Left cardiac atrium (tissue), 4 donors: Measurements from ENCODE around the gene IRF4. TPM values are rescaled to one million over a fixed set of nuclear protein-coding genes. Genes with fewer than 3 reads are reported as not detected.
A peak's percentile ranks its signal among the peaks of the same experiment; 100 is the strongest.

Source experiments
- ATAC-seq, 2 donors: fragments of 200-7000 bp; cut with Tn5 transposase; one replicate each; pipeline ENCODE4 v1.9.1; 2020; ENCODE audit warnings: mild to moderate bottlenecking in 2 of 2, moderate library complexity in 2 of 2
- DNase-seq: peaks from one replicate; pipeline ENCODE4 v3.0.0-alpha.2; 2020
- intact Hi-C, 2 donors: fragments of 100-400 bp; cut with DNase I; formaldehyde crosslinking; loops; one replicate each; pipeline versions ENCODE4 v1.14.1 to v1.15.1; 2022 to 2023
- total RNA-seq, 2 donors: library from RNA; stranded (reverse); fragmentation: NEBNext Ultra II Directional; extraction: Animal tissue kit (Norgen Biotek cat#: 25700); gene quantifications; one replicate each; pipeline ENCODE4 v1.2.1, GENCODE V29; 2021
- donor health status: DM: no; HTN: yes; CAD: no.
- donor health status: DM: no; HTN: yes; CAD: no; lungs with severe emphysema.
- donor health status: DM: yes; HTN: yes; CAD: no.
- donor health status: Dilated cardiomyopathy.

The IRF4 gene
- total RNA-seq, 2 donors from 2014 or later = 0.65 to 1.6 TPM

DNA sequence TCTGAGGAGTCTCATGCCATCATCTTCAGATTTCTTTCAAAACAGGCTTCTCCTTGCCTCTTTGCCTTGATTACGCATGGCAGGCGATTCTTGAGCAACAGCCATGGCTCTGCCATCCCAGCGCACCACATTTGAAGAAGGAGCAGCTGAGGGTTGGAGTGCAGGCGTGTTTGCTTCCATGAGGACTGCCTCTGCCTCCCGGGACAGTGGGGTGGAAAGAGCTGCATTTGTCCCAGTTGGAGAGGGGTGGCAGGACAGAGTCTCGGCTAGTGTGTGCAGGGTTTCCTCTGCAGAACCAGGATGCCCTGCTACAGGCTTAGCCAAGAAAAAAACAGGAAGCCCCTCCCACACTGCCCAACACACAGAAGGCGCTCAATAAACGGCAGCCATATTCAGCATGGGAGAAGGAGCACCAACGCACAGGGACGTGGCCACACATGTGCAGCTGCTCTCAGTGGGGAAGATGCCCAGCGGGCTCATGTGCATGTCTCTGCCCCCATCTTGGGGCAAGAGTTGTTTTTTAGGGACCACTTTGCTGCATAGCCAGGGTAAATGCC, 36.6 kb downstream of the IRF4 start:
- intact Hi-C loops = no loop called here
- DNase-seq (no peak), ATAC-seq (peak in 1 of 2 donors; percentile 85)

GRCh38 chr6:429515-430121, 38.1 kb downstream of the IRF4 start:
- DNase-seq (no peak), ATAC-seq (no peak)
- intact Hi-C loops = no loop called here

GRCh38 chr6:431504-431903, 40.0 kb downstream of the IRF4 start:
- ATAC-seq (no peak), DNase-seq (no peak)
- intact Hi-C loops = no loop called here

GRCh38 chr6:431986-432385, 40.4 kb downstream of the IRF4 start:
- intact Hi-C loops = no loop called here
- ATAC-seq (no peak), DNase-seq (no peak)

GRCh38 chr6:434051-434705, 42.6 kb downstream of the IRF4 start:
- intact Hi-C loops = no loop called here
- ATAC-seq (no peak), DNase-seq (no peak)

DNA sequence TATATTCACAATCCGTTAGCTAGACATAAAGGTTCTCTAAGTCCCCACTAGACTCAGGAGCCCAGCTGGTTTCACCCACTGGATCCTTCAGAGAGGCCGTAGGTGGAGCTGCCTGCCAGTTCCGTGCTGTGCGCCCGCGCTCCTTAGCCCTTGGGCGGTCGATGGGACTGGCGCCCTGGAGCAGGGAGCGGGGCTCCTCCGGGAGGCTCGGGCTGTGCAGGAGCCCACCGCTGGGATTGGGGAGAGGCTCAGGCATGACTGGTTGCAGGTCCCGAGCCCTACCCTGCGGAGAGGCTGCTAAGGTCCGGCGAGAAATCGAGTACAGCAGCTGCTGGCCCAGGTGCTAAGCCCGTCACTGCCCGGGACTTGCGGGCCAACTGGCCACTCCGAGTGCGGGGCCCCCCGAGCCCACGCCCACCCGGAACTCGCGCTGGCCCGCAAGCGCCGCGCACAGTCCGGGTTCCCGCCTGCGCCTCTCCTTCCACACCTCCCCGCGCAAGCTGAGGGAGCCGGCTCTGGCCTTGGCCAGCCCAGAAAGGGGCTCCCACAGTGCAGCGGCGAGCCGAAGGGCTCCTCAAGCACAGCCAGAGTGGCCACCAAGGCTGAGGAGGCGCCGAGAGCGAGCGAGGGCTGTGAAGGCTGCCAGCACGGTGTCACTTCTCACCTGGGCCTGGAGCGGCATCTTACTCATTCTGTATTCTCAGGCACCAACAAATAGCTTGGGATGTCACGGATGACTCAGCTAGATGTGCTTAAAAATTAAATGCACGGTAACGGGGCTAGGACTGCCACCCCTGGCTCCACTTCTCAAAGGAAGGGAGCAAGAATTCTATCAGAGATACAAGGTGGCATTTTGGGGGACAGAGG, 44.1 kb downstream of the IRF4 start:
- DNase-seq = no peak

DNA sequence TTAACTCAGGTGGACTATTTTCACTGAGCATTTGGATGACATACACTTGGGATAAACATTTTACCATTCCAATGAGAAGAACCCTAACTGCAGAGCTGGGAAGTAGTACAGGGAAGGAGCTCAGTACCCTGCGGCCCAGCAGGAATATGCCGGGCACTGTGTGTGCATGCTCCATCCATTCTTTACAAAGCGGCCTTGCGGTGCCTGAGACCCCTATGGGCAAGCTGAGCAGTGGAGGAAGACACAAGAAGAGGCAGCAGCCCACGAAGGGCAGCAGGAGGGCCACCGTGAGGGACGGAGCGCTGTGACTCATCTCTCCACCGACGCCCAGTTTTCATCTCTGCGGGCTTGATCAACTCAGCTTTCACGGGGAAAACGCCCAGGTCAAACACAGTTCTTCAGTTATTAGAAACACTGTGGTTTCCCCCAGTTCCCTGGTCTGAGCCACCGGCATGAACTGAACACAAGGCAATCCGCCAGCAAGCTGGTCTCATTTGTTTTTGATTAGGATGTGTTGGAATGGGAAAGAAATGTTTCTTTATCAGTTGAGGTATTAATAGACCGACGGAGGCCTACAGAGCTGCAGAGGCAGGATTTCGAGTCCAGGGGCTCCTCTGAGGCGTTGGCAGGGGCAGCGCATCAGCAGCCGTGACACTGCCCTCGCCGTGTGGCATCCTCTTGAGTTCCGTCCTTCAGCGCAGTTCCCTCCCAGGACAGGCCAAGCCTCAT, 44.9 kb downstream of the IRF4 start:
- ATAC-seq (peak; percentile 61 to 75), DNase-seq (no peak)
- intact Hi-C loops = no loop called here

More for the DNA sequence above, 44.1 kb downstream of the IRF4 start:
- intact Hi-C loops = no loop called here
- peak in 1 of 2 donors; percentile 47 for ATAC-seq

GRCh38 chr6:437037-437392, 45.5 kb downstream of the IRF4 start:
- intact Hi-C loops = no loop called here
- ATAC-seq = no peak
- DNase-seq = no peak

- intact Hi-C loops = loop anchor here in 1 of 2 donors (2.0 kb wide), 1 partner anchor 66 kb away; no protein-coding TSS in a partner anchor
- no peak for DNase-seq
- no peak for ATAC-seq
These were observed 47.1 kb downstream of the IRF4 start for GRCh38 chr6:438634-439170.

GRCh38 chr6:439641-440167, 48.2 kb downstream of the IRF4 start:
- ATAC-seq (peak; percentile 52 to 54), DNase-seq (peak; percentile 64)
- intact Hi-C loops = loop anchor here in 1 of 2 donors (2.0 kb wide), 1 partner anchor 65 kb away; no protein-coding TSS in a partner anchor

DNA sequence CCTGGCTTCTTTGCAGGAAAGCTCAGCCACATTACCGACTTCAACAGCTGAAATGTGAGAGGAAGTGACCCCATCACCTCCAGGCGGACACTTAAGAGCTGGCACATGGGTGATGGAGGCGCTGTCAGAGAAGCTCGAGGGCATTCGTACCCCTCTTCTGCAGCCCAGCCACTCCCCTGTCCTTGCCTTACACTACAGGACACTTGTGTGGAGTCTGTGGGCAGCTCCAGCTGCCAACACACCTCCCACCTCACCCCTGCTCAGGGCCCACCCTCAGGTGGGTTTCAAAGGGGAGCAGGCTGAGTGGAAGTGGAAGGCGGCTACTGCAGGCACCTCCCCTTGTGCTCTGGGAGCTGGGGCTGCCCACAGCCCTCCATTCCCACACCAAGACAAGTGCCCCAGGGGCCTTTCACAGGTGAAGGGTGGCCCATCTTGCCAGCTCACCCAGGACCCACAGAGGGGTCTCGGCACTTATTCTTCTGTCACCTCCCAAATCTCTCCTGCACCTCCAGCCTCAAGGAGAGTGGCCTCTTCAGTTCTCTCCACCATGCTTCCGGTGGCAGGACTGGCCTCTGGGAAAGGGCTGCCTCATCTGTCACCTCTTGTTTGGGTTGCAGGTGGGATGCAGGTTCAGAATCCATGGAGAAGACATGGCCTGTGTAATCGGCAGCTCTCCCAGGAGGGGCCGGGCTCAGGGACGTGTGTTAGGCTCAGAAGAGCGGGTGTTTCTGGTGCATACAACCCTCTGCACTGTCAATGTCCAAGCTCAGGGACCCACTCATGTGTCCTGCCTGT, 49.8 kb downstream of the IRF4 start:
- intact Hi-C loops = no loop called here
- ATAC-seq (no peak), DNase-seq (no peak)

DNA sequence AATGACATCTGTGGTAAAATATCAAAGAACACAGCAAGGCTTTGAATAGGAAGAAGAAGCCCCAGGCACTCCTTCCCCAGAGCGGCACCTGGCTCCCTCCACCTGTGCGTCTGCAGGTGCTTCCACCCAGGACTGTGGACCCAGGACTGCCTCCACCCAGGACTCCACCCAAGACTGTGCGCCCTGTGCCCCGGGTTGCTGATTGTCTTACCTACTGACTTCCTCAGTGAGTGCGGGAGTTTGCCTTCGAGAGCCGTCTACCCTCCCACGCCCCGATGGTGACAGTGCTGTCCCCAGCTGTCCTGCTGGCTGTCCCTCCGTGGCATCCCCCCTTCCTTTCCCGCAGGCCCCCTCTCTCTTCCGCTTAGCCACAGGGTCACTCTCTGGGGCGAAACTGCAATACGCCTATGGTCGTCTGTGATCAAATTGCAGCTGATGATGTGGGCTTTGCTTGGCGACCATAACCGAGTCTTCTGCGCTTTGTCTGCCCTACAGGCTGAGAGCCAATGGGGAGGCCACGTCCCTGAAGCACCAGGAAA, 52.1 kb downstream of the IRF4 start:
- no peak for DNase-seq
- ATAC-seq = no peak
- intact Hi-C loops = no loop called here

GRCh38 chr6:444653-445275, 53.2 kb downstream of the IRF4 start:
- intact Hi-C loops = no loop called here
- no peak for DNase-seq
- ATAC-seq = no peak

- peak in 1 of 2 donors; percentile 44 for ATAC-seq
- DNase-seq = no peak
- intact Hi-C loops = no loop called here
These were observed 54.2 kb downstream of the IRF4 start for GRCh38 chr6:445571-446417.

DNA sequence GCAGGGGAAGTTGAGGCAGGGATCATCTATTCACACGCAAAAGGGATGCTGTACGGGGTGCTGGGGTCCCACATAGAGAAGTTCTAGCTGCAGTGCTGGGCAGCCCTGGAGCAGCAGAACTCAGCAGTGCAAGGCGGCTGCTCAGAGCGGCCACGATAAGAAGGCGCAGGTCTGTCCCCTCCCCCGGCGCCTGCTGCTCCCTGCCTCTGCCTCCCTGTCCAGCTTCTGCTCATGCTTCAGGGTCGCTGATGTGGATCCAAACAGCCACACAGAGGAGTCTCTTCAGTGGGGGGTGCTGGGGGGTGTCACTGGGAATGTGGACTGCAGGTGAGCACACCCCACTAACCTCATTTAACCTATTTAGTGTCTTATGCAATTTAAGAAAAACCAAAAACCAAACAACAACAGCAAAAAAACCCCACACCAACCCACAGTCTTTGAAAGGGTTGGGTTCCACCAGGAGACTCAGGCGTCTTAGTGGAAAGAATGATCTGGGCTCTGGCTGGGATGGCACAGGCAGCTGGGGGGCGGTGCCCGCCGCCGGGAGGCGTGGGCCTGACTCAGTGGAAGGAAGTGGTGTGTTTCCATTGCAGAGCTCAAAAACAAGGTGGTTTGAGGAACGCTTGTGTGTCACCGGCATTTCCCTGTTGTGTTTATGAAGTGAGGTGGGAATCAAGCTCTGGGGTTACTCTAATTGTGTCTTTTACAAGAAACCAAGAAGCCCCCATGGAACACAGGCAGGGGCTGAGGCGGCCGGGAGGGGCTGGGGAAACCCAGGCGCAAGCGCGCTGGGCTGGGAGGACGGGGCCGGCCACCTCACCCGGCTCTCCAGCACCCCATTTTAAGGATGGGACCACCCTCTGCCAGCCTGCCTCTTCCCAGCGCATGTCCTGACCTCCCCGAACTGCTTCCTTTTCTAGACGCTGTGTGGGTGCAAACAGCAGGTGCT, 55.1 kb downstream of the IRF4 start:
- no peak for DNase-seq
- intact Hi-C loops = no loop called here
- peak in 1 of 2 donors; percentile 59 for ATAC-seq
